ENCODE results near the gene NFIB. TPM values are rescaled to one million over a fixed set of nuclear protein-coding genes. Genes with fewer than 3 reads are reported as not detected.

The NFIB gene
- total RNA-seq, 1 donor from 2014 or later, result 99.9 TPM

DNA sequence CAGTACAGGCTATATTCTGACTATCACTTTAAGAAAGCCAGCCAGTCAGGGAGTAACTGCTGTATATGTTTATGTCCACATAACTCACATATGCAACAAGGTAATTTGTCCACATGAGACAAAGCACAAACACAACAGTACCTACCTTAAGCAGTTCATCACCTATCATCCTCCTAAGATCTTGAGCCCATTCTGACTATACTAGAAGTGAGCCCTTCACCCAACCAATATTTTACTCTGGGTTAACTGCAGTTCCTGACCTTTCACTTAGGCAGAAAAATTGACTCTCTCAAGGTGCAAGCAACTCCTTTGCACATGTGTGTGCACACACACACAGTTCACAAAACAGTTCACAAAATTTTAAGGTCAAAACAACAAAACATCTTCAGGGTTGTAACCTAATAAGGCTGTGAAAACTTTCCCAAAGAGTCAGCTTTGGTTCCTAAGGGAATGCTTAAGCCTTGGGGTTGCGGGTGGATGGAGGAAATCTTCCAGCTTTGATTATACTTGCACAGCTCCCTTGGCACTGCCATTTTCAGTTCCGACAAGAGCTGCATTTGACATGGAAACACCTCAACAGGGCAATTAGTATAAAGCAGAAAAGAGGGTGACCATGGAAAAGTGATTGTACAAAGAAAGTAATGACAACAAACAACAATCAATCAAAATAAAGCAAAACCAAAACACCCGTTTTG, 215.3 kb downstream of the NFIB start:
- Histone ChIP-seq H3K27ac (peak overlapping the region; percentile 76 to 84), H3K36me3 (no peaks in the 10 kb centered on the region), H3K4me1 (peaks cover 9 to 18% of the 10 kb centered on the region in 2 donors), H3K4me3 (peak overlapping the region; percentile 9 to 39), H3K9me3 (no peaks in the 10 kb centered on the region), H3K27me3 (no peaks in the 10 kb centered on the region)
- intact Hi-C loops (cut with DNase I), result loop anchor here (5.0 to 10.0 kb wide), 4 partner anchors 204 to 664 kb away; no protein-coding TSS in a partner anchor
- no peak for DNase-seq (ENCODE audit: low spot score in 2 of 2)
- no peak for TF ChIP-seq CTCF (IDR thresholded peaks at IDR 0.05)

DNA sequence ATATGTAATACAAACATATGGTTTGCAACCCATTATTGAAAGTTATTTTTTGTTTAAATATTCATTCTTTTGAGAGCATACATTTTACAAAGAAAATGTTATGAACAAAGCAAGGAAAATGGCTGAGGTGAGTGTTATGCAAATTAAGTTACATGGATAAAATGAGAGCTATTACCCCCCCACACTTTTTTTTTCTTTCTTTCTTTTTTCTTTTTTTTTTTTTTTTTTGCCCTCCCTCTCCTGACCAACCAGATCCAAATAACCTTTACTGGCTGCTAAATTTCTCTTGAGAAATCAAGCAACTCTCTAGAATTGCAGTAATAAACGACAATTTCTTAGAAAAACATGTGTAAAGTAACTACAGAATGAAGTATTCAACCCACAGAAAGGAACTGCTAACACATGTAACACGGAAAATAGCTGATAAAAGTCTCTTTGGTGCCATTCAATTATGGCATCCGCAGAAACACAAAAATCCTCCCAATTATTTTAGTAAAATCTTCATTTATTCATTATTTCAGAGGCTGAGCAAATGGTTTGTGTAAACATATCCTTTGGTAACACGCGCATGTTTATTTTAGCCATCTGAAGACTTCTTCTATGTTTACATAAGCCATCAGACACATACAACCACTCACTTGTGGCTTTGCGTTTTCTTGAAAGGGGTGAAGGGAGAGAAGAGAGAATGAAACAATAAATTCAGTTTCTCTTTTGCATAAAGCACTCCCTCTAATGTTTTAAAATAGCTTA, 216.1 kb downstream of the NFIB start:
- peaks cover 9 to 21% of the 10 kb centered on the region in 2 donors for H3K4me1 ChIP-seq
- H3K27ac ChIP-seq, result peak overlapping the region; percentile 76 to 84
- TF ChIP-seq CTCF (IDR thresholded peaks at IDR 0.05), result no peak
- no peaks in the 10 kb centered on the region for H3K27me3 ChIP-seq
- H3K9me3 ChIP-seq, result no peaks in the 10 kb centered on the region
- no peak for DNase-seq (ENCODE audit: low spot score in 2 of 2)
- H3K4me3 ChIP-seq, result peak overlapping the region; percentile 9 to 50
- H3K36me3 ChIP-seq, result no peaks in the 10 kb centered on the region
- intact Hi-C loops (cut with DNase I), result loop anchor here (2.0 to 10.0 kb wide), 5 partner anchors 203 to 663 kb away; no protein-coding TSS in a partner anchor

GRCh38 chr9:14097215-14097614, 216.7 kb downstream of the NFIB start:
- DNase-seq (ENCODE audit: low spot score in 2 of 2), result no peak
- H3K4me3 ChIP-seq, result peak overlapping the region in 1 of 2 donors; percentile 50
- intact Hi-C loops (cut with DNase I), result loop anchor here (2.0 to 10.0 kb wide), 5 partner anchors 202 to 662 kb away; no protein-coding TSS in a partner anchor
- no peak for TF ChIP-seq CTCF (IDR thresholded peaks at IDR 0.05)
- no peaks in the 10 kb centered on the region for H3K9me3 ChIP-seq
- no peaks in the 10 kb centered on the region for H3K27me3 ChIP-seq
- no peaks in the 10 kb centered on the region for H3K36me3 ChIP-seq
- H3K4me1 ChIP-seq, result peaks cover 9 to 21% of the 10 kb centered on the region in 2 donors
- H3K27ac ChIP-seq, result peak overlapping the region; percentile 76 to 84

- intact Hi-C loops (cut with DNase I), result loop anchor here (2.0 to 10.0 kb wide), 5 partner anchors 202 to 662 kb away; no protein-coding TSS in a partner anchor
- Histone ChIP-seq H3K27ac (peak overlapping the region; percentile 76 to 84), H3K4me1 (peaks cover 9 to 21% of the 10 kb centered on the region in 2 donors), H3K27me3 (no peaks in the 10 kb centered on the region), H3K9me3 (no peaks in the 10 kb centered on the region), H3K4me3 (peak overlapping the region; percentile 22 to 50), H3K36me3 (no peaks in the 10 kb centered on the region)
- DNase-seq (ENCODE audit: low spot score in 2 of 2), result peak in 1 of 2 donors; percentile 73
- no peak for TF ChIP-seq CTCF (IDR thresholded peaks at IDR 0.05)
Measured at GRCh38 chr9:14096258-14096922, 217.6 kb downstream of the NFIB start.

DNA sequence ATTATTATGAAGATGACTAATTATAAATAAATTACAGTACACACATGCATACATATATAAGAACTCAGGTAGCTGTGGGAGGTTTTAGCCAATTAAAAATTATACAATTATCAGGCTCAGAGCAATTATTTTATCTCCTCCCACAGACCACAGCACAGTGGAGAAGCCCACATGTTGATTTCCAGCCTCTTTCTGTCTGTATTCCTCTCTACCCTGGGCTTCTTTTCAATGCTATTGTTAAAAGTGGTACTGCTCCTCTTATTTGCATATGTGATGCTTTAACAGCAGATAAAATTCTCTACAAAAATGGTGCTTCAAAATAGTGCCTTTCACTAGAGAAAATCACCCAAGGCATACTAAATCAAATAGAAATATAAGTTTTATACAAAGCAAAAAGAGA, 218.7 kb downstream of the NFIB start:
- TF ChIP-seq CTCF (IDR thresholded peaks at IDR 0.05), result no peak
- Histone ChIP-seq H3K27me3 (no peaks in the 10 kb centered on the region), H3K4me1 (peaks cover 9 to 24% of the 10 kb centered on the region in 2 donors), H3K4me3 (peak overlapping the region in 1 of 2 donors; percentile 50), H3K36me3 (no peaks in the 10 kb centered on the region), H3K27ac (peak overlapping the region; percentile 76 to 84), H3K9me3 (no peaks in the 10 kb centered on the region)
- intact Hi-C loops (cut with DNase I), result loop anchor here (5.0 to 10.0 kb wide), 4 partner anchors 200 to 660 kb away; no protein-coding TSS in a partner anchor
- DNase-seq (ENCODE audit: low spot score in 2 of 2), result no peak
